Activated CD8-positive, alpha-beta T cell treated with anti-CD3 and anti-CD28 coated beads for 36 hours (primary cell): Measurements from ENCODE around the gene PIGP. TPM values are rescaled to one million over a fixed set of nuclear protein-coding genes. Genes with fewer than 3 reads are reported as not detected.

Experiments used
- ATAC-seq: fragments of 200-7000 bp; cut with Tn5 transposase; one replicate; pipeline ENCODE4 v1.10.0; 2021; ENCODE audit warnings: mild to moderate bottlenecking, moderate library complexity
- CTCF ChIA-PET: fragments of 350-600 bp; sonication (Branson Sonifier 250); formaldehyde crosslinking; loops from one replicate; lab custom pipeline; 2021; ENCODE audit warnings: antibody characterized with exemption; lab: Charles Lee
- POLR2A ChIA-PET: fragments of 350-600 bp; sonication (Branson Sonifier 250); formaldehyde crosslinking; loops from one replicate; lab custom pipeline; 2021; ENCODE audit warnings: antibody characterized with exemption; lab: Charles Lee
- DNase-seq: peaks from one replicate; pipeline ENCODE4 v3.0.0-alpha.2; 2020
- H3K27ac Mint-ChIP-seq: one replicate; pipeline ENCODE4 v1.8.0; 2021; ENCODE audit warnings: mild to moderate bottlenecking, mixed read lengths
- H3K27me3 Mint-ChIP-seq: one replicate; pipeline ENCODE4 v1.8.0; 2021; ENCODE audit warnings: mixed read lengths
- H3K36me3 Mint-ChIP-seq: one replicate; pipeline ENCODE4 v1.8.0; 2021; ENCODE audit warnings: low read depth, mixed read lengths
- H3K4me1 Mint-ChIP-seq: one replicate; pipeline ENCODE4 v1.8.0; 2021; ENCODE audit warnings: low read depth, mixed read lengths
- H3K4me3 Mint-ChIP-seq: one replicate; pipeline ENCODE4 v1.8.0; 2021; ENCODE audit warnings: mild to moderate bottlenecking, moderate library complexity, mixed read lengths
- H3K9me3 Mint-ChIP-seq: one replicate; pipeline ENCODE4 v1.8.0; 2021; ENCODE audit warnings: mixed read lengths
- CTCF ChIP-seq: fragments of 200-600 bp; IDR thresholded peaks from one replicate; pipeline ENCODE4 v1.8.0; 2022; ENCODE audit warnings: antibody characterized with exemption, mild to moderate bottlenecking
- intact Hi-C: fragments of 100-400 bp; cut with micrococcal nuclease; formaldehyde crosslinking; loops from one replicate; pipeline ENCODE4 v1.10.0; 2022
- total RNA-seq, 2 experiments: library from RNA; stranded (reverse); gene quantifications; one replicate each; pipeline ENCODE4 v1.2.3, GENCODE V29; 2021

PIGP gene
- total RNA-seq, 2 experiments from 2014 or later = 23.4 to 24.3 TPM

- no peaks in the 10 kb centered on the region for H3K9me3 Mint-ChIP-seq
- CTCF ChIA-PET = no interaction called here
- intact Hi-C loops = no loop called here
These were observed 40.6 kb downstream of the PIGP start for GRCh38 chr21:37032293-37032692.

GRCh38 chr21:37030864-37031263, 42.0 kb downstream of the PIGP start:
- Mint-ChIP-seq H3K4me3 (no peak overlapping the region), H3K9me3 (no peaks in the 10 kb centered on the region), H3K27me3 (no peaks in the 10 kb centered on the region), H3K27ac (no peak overlapping the region), H3K36me3 (no peaks in the 10 kb centered on the region), H3K4me1 (no peaks in the 10 kb centered on the region)
- ATAC-seq (no peak), DNase-seq (no peak)
- CTCF ChIA-PET = interaction anchor here (1.0 kb wide), 1 partner anchor 21 kb away, joined by 3 read pairs; no protein-coding TSS in a partner anchor
- TF ChIP-seq CTCF = no peak
- intact Hi-C loops = no loop called here
- POLR2A ChIA-PET = no interaction called here

More at GRCh38 chr21:37032293-37032692, 40.6 kb downstream of the PIGP start:
- Mint-ChIP-seq H3K27ac (no peak overlapping the region), H3K4me1 (no peaks in the 10 kb centered on the region), H3K36me3 (no peaks in the 10 kb centered on the region), H3K4me3 (no peak overlapping the region), H3K27me3 (no peaks in the 10 kb centered on the region)
- TF ChIP-seq CTCF = no peak
- DNase-seq (no peak), ATAC-seq (no peak)
- POLR2A ChIA-PET = no interaction called here

- POLR2A ChIA-PET = no interaction called here
- no peaks in the 10 kb centered on the region for H3K27me3 Mint-ChIP-seq
- no peak for ATAC-seq
These were observed 44.3 kb downstream of the PIGP start for GRCh38 chr21:37028570-37028969.

GRCh38 chr21:37026499-37026898, 46.4 kb downstream of the PIGP start:
- ChIA-PET POLR2A (interaction anchor here (0.6 to 1.4 kb wide), 2 partner anchors 15 to 1606 kb away, joined by 3 read pairs; no protein-coding TSS in a partner anchor), CTCF (interaction anchor here (1.1 to 1.7 kb wide), 3 partner anchors 15 to 396 kb away, joined by 3 to 4 read pairs (median 4); no protein-coding TSS in a partner anchor)
- H3K36me3 Mint-ChIP-seq = no peaks in the 10 kb centered on the region
- DNase-seq = no peak
- H3K4me3 Mint-ChIP-seq = no peak overlapping the region
- no peak overlapping the region for H3K27ac Mint-ChIP-seq
- no peaks in the 10 kb centered on the region for H3K4me1 Mint-ChIP-seq
- no peak for TF ChIP-seq CTCF
- intact Hi-C loops = no loop called here
- no peaks in the 10 kb centered on the region for H3K27me3 Mint-ChIP-seq
- no peaks in the 10 kb centered on the region for H3K9me3 Mint-ChIP-seq
- no peak for ATAC-seq

More at GRCh38 chr21:37028570-37028969, 44.3 kb downstream of the PIGP start:
- intact Hi-C loops = no loop called here
- no peak overlapping the region for H3K4me3 Mint-ChIP-seq
- H3K27ac Mint-ChIP-seq = no peak overlapping the region
- H3K36me3 Mint-ChIP-seq = no peaks in the 10 kb centered on the region
- H3K9me3 Mint-ChIP-seq = no peaks in the 10 kb centered on the region
- no peak for TF ChIP-seq CTCF
- H3K4me1 Mint-ChIP-seq = no peaks in the 10 kb centered on the region
- CTCF ChIA-PET = no interaction called here
- no peak for DNase-seq

- DNase-seq (no peak), ATAC-seq (no peak)
- no peak overlapping the region for H3K4me3 Mint-ChIP-seq
- no peaks in the 10 kb centered on the region for H3K9me3 Mint-ChIP-seq
- no peak for TF ChIP-seq CTCF
- H3K36me3 Mint-ChIP-seq = no peaks in the 10 kb centered on the region
- no peak overlapping the region for H3K27ac Mint-ChIP-seq
- peaks cover 5% of the 10 kb centered on the region for H3K27me3 Mint-ChIP-seq
- intact Hi-C loops = no loop called here
- H3K4me1 Mint-ChIP-seq = no peaks in the 10 kb centered on the region
- CTCF ChIA-PET = interaction anchor here (0.6 to 1.5 kb wide), 3 partner anchors 8 to 78 kb away, joined by 3 to 4 read pairs (median 4); no protein-coding TSS in a partner anchor
- POLR2A ChIA-PET = no interaction called here
These were observed 54.8 kb downstream of the PIGP start for GRCh38 chr21:37017951-37018679.
